GM19467 (cell line): Measurements from ENCODE around the gene CPNE7.

ENCODE experiments used
- ATAC-seq: cut with Tn5 transposase; IDR thresholded peaks from one replicate; pipeline ENCODE4 v1.9.1; 2021; ENCODE audit warnings: mild to moderate bottlenecking, moderate library complexity; ENCODE audit not compliant: unreplicated experiment

CPNE7 gene

GRCh38 chr16:89602273-89602951 is 26.9 kb downstream of the CPNE7 start:
- ATAC-seq = no peak

- ATAC-seq = no peak
Observed at GRCh38 chr16:89602952-89603590, 27.5 kb downstream of the CPNE7 start.

DNA sequence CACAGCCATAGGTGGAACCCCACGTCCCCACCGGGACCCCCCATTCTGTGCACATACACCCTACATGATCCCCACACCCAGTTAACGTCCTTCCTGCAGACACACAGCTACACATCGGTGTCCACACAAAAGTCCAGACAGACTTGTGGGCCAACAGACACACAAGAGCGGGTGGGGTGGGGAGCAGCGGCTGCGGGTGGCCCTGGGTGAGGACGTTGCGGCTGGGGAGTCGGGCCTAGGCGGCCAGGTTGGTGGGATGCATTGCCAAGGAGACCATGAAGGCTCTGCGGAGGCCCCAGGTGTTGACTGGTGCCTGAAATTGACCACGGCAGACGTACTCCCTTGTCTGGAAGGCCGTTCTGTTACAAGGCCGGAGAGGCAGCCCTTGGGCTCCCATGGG is 29.2 kb downstream of the CPNE7 start:
- no peak for ATAC-seq

DNA sequence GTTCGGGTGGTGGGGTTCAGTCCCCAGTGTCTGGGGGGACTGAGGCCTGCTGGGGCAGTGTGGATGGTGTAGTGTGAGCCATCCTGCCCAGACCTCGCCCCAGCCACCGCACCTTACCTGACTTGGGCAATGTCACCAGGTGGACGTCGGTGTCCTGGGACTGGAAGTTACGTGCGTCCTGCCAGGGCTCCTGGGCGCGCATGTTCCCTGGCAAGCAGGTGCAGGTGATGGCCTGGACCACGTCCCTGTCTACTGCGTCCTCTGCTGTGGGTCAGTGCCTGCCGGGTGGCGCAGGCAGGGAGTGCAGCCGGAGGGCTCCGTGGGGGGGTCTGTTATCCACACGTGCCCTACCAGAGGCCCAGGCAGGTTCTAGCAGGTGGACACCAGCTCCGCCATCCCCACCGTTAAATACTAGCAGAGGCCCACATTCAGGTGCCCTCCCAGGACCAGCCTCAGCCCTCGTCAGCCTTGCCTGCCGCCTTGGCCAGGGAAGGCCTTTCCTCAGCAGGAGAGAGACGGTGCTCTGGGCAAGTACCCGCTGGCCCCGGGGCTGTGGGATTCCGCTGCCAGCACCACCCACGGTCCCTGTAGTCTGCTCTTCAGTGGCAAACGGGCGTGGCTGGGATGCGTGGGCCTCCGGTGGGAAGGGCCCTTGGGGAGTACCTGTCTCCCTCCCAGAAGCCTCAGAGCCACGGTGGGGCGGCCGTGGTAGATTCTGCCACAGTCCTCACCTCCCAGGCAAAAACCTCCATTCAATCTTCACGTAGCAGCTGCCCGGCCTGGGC is 29.8 kb downstream of the CPNE7 start:
- no peak for ATAC-seq

DNA sequence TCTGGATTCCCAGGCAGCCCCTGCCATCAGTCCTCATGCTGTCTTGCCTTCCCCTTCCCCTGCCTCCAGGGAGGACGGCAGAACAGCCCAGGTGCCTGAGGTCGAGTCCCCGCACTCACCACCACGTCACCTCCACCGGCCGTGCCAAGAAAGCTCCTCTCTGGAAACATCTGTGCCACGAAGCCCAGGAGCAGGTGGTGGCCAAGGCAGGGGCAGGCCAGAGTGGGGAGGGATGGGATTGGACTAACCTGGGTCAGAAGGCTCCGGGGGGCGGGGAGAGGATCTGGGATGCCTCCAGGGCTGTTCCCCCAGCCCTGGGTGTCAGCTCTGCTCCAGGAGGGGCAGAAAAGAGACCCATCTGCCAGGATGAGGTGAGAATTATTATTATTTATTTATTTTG is 30.4 kb downstream of the CPNE7 start:
- no peak for ATAC-seq

DNA sequence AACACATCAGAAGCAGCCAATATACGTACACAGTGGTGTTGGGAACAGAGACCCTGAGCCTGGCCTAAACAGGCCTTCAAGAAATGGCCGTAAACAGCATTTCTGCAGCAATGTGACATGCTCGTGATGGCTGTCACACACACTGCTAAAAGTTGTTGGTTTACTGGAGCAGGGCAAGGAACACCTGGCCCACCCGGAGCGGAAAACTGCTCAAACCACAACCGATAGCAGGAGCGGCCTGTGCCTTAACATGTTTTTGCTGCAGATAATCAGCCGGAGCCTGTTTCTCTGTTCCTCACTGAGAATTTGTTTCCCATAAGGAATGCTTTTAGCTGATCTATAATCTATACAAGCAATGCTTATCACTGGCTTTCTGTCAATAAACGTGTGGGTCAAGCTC is 31.9 kb downstream of the CPNE7 start:
- no peak for ATAC-seq

- no peak for ATAC-seq
Observed at GRCh38 chr16:89607937-89608740, 32.6 kb downstream of the CPNE7 start.

DNA sequence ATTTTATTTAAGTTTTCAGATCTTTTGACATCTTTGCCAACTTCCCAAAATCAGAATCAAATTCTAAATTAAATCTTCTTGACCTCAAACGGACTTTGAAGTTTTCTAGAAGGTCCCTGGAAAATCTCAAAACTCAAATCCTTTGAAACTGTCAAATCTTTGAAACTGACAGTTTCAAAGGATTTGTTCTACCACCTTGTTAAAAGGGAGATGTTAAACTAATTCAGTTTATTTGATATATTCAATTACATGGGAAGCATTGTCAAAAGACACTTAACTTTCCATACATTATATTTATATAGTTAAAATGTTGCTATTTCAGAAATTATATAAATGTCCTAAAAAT is 34.5 kb downstream of the CPNE7 start:
- no peak for ATAC-seq

- no peak for ATAC-seq
Observed at GRCh38 chr16:89612415-89613166, 37.0 kb downstream of the CPNE7 start.

DNA sequence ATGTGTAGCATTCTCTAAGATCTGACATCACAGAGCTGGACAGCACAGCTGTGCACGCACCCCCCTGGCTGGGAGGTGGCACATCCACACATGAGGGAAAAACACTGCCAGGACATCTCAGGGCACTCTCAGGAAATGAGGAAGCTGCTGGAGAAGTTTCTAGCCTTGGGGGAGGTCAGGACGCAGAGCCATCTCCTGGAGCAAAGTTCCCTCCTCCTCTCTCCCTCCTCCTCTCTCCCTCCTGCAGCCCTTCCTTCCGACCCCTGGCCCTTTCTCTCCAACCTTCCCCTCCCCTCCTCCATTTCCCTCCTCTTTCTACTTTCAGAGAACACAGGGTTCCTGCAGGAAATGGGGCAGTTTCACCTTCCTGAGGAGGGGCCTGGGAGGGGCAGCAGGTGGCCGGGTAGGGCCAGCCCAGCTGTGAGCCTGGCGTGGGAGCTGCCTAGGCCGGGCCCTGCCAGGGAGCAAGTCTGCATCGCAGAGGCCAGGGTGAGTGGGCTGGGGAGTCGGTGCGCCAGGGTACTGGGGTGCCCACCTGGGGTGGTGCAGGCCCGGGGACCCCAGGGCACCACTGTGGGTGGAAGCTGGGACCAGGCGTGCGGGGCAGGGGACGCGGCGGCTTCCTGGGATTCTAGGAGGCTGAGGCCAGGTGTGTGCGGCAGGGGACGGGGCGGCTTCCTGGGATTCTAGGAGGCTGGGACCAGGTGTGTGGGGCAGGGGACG is 37.8 kb downstream of the CPNE7 start, which contains the start of gene DPEP1:
Gene DPEP1, plus strand, starts transcription at position 412 of the 723 bp plus-strand sequence. CDS start 16,769 bp downstream, outside the sequence.
- ATAC-seq = no peak

GRCh38 chr16:89613954-89614459 is 38.4 kb downstream of the CPNE7 start:
- ATAC-seq = no peak

DNA sequence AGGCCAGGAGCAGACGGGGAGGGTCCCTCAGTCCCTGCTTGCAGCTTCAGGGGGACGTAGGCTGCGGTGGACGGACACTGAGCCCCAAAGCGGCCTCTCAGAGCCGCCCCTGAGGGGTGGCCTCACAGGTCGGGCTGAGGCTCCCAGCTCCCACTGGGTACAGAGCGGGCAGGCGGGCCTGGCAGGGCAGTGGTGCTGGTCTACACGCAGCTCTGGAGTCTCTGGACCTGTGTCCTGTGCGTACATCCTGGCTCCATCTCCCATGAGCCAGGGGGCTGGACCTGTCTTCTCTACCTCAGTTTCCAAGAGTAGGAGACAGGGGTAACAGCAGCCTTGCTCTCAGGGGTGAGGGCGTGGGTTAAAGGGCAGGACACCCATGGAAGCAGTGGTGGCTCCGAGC is 39.6 kb downstream of the CPNE7 start:
- no peak for ATAC-seq

- ATAC-seq = no peak
Observed at GRCh38 chr16:89615596-89616090, 40.1 kb downstream of the CPNE7 start.

GRCh38 chr16:89616623-89617022 is 41.1 kb downstream of the CPNE7 start:
- no peak for ATAC-seq

DNA sequence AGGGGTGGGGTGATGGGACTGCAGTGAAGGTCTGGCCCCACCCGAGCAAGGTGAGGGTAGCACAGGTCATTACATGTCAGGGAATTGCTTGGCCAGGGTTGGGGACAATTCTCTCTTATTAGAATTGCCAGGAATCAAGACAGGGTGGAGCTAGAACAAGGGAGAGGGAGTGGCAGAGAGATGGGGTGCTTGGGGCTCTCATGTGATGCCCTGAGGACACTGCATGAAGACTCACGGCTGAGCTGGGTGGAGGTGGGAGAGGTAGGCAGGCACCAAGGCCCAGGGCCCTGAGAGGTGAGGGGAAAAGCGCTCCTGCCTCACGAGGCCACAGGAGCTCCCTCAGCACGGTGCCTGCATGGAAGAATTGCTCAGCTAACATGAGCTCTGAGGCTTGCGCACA is 41.5 kb downstream of the CPNE7 start:
- ATAC-seq = no peak

DNA sequence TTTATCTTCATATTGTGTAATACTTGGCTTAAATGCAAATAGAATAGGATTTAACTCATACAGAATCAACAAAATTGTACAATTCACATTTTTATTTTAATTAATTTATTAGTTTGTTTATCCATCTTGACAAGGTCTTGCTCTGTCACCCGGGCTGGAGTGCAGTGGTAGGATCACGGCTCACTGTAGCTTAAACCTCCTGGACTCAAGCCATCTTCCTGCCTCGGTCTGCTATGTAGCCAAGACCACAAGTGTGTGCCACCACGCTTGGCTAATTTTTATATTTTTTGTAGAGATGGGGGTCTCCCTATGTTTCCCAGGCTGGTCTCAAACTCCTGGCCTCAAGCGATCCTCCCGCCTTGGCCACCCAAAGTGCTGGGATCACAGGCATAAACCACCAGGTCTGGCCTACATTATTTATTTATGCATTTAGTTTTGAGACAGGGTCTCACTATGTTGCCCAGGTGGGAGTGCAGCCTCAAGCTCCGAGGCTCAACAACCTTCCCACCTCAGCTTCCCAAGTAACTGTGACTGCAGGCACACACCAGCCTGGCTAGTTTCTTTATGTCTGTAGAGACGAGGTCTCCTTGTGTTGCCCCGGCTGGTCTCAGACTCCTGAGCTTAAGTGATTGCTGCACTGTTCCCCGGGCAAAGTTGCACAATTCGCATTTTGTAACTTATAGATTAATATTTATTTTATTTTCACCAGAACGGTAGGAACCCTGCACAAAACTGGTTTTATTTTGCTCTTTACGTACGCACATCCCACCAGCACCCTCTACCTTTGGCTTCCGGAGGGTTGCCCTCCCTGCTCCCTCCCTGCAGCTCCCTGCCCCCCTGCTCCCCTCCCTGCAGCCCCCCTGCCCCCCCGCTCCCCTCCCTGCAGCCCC is 42.8 kb downstream of the CPNE7 start:
- ATAC-seq = no peak

DNA sequence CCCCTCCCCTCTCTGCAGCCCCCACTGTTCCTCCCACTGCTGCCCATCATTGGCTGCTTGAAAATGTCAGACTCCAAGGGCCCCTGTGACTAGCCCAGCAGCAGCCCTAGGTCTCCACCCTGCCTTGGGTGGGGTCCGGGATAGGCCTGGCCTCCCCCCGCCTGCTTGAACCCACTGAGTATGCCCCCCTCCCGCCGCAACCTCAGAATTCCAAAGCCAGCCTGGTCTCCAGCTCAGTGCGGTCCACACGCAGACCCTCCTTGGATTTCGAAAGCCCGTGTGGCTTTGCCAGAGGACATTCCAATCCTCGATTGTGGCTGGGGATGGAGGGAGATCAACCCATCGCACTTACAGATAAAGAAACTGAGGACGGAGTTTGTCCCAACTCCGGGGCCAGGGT is 44.3 kb downstream of the CPNE7 start:
- ATAC-seq = no peak

- ATAC-seq = no peak
Observed at GRCh38 chr16:89620406-89620841, 44.9 kb downstream of the CPNE7 start.
